Type B pancreatic cell (in vitro differentiated cells): Measurements from ENCODE around the gene RAP1GAP. TPM values are rescaled to one million over a fixed set of nuclear protein-coding genes. Genes with fewer than 3 reads are reported as not detected.

Experiments
- DNase-seq: peaks from one replicate; pipeline ENCODE4 v3.0.0; 2021; ENCODE audit warnings: mixed read lengths; ENCODE audit not compliant: unreplicated experiment; ENCODE audit errors: extremely low spot score
- H3K27ac Mint-ChIP-seq: 2 replicates; pipeline ENCODE4 v1.8.0; 2021; ENCODE audit warnings: mild to moderate bottlenecking, mixed read lengths
- H3K27me3 Mint-ChIP-seq: 2 replicates; pipeline ENCODE4 v1.8.0; 2021; ENCODE audit warnings: mixed read lengths
- H3K36me3 Mint-ChIP-seq: 2 replicates; pipeline ENCODE4 v1.8.0; 2021; ENCODE audit warnings: mixed read lengths
- H3K4me1 Mint-ChIP-seq: one replicate; pipeline ENCODE4 v1.8.0; 2021; ENCODE audit warnings: mixed read lengths; ENCODE audit not compliant: unreplicated experiment
- H3K4me3 Mint-ChIP-seq: 2 replicates; pipeline ENCODE4 v1.8.0; 2021; ENCODE audit warnings: mild to moderate bottlenecking, mixed read lengths
- H3K9me3 Mint-ChIP-seq: 2 replicates; pipeline ENCODE4 v1.8.0; 2021; ENCODE audit warnings: mixed read lengths
- total RNA-seq: library from RNA; stranded (reverse); gene quantifications from 2 replicates; pipeline ENCODE4 v1.2.1, GENCODE V29; 2021; ENCODE audit warnings: low replicate concordance
- TF ChIP-seq, protein P1 (sequence below): fragments of 200-600 bp; sonication (generic); conservative IDR thresholded peaks from 2 replicates; pipeline ENCODE4 v1.5.0; 2021; ENCODE audit warnings: antibody characterized with exemption, mild to moderate bottlenecking

Gene RAP1GAP
- total RNA-seq, 1 donor from 2014 or later, result 18.5 TPM

DNA sequence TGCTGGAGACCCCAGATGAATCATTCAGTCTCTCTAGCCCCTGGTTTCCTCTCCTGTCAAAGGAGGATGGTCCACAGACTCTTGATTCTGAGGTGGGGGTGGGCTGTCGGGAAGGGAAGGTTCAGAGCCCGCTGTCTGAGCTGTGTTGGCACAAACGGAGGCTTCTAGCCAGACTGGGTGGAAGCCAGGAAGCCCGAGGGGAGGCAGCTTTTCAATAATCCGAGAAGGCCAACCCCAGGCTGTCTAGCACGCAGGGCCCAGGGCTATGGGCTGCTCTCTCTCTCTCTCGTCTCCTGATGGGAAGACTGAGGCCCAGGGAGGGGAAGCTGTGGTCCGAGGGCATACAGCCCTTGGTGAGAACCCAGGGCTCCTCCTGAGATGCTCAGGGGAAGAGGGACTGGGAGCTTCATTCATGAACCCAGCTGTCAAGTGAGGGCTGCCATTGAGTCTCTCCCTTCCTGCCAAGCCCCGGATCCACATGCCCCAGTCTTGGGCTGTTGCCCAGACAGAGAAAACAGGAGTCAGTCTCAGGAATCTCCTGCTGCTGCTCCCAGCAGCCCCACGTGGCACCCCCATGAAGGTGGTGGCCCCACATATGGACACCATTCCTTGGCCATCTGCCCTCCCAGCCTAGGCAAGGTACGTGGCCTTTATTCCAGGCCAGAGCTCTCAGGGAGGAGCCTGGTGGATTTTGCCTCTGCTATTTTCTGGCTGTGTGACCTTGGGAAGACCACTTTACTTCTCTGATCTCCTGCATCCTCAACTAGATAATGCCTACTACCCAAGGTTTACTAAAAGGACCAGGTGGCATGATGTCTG, 44.4 kb downstream of the RAP1GAP start:
- Mint-ChIP-seq H3K36me3 (no peaks in the 10 kb centered on the region), H3K4me1 (peaks cover 14% of the 10 kb centered on the region), H3K27me3 (peaks cover 13% of the 10 kb centered on the region), H3K9me3 (no peaks in the 10 kb centered on the region), H3K4me3 (no peak overlapping the region), H3K27ac (no peak overlapping the region)
- TF ChIP-seq, protein P1, sequence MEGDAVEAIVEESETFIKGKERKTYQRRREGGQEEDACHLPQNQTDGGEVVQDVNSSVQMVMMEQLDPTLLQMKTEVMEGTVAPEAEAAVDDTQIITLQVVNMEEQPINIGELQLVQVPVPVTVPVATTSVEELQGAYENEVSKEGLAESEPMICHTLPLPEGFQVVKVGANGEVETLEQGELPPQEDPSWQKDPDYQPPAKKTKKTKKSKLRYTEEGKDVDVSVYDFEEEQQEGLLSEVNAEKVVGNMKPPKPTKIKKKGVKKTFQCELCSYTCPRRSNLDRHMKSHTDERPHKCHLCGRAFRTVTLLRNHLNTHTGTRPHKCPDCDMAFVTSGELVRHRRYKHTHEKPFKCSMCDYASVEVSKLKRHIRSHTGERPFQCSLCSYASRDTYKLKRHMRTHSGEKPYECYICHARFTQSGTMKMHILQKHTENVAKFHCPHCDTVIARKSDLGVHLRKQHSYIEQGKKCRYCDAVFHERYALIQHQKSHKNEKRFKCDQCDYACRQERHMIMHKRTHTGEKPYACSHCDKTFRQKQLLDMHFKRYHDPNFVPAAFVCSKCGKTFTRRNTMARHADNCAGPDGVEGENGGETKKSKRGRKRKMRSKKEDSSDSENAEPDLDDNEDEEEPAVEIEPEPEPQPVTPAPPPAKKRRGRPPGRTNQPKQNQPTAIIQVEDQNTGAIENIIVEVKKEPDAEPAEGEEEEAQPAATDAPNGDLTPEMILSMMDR, result no peak
- DNase-seq, result no peak

DNA sequence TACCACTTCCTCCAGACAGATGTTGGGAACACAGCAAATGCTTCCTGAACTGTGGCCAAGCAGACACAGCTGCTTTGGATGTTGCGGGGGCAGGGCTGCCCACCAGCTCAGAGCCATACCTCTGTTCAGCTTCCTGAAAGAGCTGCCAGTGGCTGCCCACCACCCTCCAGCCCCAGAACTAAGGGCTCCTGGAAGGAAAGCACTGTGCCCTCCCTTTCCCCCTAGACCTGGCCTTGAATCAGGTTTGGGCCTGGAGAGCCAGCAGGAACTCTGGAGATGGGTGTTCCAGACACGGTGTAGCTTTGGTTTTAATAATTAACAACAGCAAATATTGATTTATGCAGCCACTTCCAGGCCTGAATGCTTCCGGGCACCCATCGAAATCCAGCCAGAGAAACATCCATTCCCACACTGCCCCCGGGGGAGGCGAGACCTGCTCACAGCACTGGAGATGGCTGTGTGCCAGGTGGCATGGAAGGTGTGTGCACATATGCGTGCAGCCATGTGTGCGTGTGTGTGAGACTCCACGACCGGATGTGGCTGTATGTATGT, 45.7 kb downstream of the RAP1GAP start:
- DNase-seq, result no peak
- peaks cover 14% of the 10 kb centered on the region for H3K4me1 Mint-ChIP-seq
- H3K4me3 Mint-ChIP-seq, result peak overlapping the region; percentile 84
- TF ChIP-seq, protein P1, result no peak
- H3K9me3 Mint-ChIP-seq, result no peaks in the 10 kb centered on the region
- H3K27me3 Mint-ChIP-seq, result peaks cover 13% of the 10 kb centered on the region
- peak overlapping the region; percentile 75 for H3K27ac Mint-ChIP-seq
- H3K36me3 Mint-ChIP-seq, result no peaks in the 10 kb centered on the region

DNA sequence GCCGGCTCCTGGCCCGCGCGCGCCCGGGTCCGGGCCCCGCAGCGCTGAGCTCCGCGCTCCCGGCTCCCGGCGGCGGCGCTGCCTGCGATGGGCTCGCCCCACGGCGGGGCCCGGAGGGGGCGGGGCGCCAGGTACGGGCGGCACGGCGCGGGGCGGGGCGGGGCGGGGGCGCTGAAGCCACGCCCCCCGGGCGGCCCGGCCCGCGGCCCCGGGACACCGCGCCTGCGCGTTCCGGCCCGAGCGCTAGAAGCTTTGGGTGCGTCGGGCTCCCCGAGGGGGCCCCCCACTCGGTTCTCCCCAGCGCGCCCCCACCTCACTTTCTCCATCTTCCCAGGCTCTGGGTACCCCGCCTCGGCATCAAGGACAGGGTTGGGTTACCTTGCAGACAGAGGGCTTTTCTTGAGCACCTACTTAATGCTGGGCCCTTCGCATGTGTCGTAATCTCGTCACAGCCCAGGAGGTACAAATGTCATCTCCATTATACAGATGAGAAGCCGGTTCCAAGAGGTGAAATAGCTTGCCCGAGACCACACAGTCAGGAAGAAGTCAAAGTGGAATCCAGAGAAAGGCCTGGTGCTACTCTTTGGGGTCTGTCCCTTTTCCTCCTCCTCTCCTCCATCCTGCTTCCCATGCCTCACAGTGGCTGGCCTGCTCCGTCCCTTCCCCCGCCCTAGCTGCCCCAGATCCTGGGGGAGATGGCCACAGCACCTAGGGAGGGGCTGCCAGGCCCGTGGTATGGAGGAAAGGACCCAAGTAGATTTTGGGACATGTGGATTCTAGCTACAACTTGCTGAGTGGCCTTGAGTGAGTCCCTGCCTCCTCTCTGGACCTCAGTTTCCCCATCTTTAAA, 46.5 kb downstream of the RAP1GAP start:
- Mint-ChIP-seq H3K36me3 (no peaks in the 10 kb centered on the region), H3K27me3 (peaks cover 13% of the 10 kb centered on the region), H3K9me3 (no peaks in the 10 kb centered on the region), H3K4me1 (peaks cover 14% of the 10 kb centered on the region), H3K4me3 (peak overlapping the region; percentile 84), H3K27ac (no peak overlapping the region)
- no peak for DNase-seq
- TF ChIP-seq, protein P1, result no peak

DNA sequence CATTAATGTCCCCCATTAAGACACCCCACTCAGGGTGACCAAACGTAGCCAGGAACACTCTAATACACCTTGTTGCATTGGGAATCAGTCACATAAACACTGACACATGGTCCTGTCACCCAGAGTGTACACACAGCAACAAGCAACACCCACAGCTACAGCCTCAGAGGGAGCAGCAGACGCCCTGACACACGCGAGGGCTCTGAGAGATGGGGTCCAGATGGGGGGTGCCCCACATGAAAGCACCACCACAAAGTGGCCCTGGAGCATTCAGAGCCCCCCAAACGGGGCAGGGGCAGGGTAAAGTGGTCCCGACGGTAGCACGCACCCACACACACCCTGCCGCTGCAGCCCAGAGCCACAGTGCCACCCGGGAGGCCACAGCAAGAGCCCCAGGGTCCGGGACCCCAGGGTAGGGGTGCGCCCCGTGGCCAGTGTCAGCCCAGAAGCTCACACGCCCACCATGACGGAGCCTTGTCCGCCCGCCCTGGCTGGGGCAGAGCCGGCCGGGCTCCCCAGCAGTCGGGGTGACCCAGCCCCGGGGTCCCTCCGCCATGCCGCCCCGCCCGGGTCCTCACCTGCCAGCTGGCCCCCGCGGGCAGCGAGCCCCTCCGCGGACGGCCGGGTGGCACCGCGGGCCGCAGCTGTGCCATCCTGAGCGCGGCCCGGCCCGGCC, 47.3 kb downstream of the RAP1GAP start:
- TF ChIP-seq, protein P1, result no peak
- no peak overlapping the region for H3K27ac Mint-ChIP-seq
- peak overlapping the region; percentile 54 for H3K4me3 Mint-ChIP-seq
- H3K36me3 Mint-ChIP-seq, result no peaks in the 10 kb centered on the region
- peaks cover 13% of the 10 kb centered on the region for H3K27me3 Mint-ChIP-seq
- peaks cover 14% of the 10 kb centered on the region for H3K4me1 Mint-ChIP-seq
- no peak for DNase-seq
- no peaks in the 10 kb centered on the region for H3K9me3 Mint-ChIP-seq

DNA sequence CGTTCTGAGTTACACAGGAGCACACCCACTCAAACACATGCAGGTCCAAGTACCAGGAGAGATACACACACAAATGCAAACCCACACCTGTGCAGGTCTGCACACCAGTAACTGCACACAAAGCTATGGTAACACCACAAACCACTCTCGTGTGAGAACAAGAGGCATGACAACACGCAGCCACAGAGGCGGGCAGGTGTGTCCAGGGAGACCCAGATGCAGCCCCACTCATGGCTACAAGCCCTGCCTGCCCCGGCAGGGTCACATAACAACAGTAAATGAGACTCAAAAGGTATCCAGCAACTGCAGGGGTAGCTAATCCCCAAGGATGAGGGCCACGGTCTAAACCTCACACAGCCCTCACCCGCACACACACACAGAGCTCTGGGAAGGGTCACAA, 48.1 kb downstream of the RAP1GAP start:
- Mint-ChIP-seq H3K4me3 (peak overlapping the region; percentile 54), H3K9me3 (no peaks in the 10 kb centered on the region), H3K4me1 (peaks cover 14% of the 10 kb centered on the region), H3K27ac (no peak overlapping the region), H3K36me3 (no peaks in the 10 kb centered on the region), H3K27me3 (peaks cover 13% of the 10 kb centered on the region)
- TF ChIP-seq, protein P1, result no peak
- no peak for DNase-seq
